ENCODE data around the gene TMA7. TPM values are rescaled to one million over a fixed set of nuclear protein-coding genes. Genes with fewer than 3 reads are reported as not detected.
A peak's percentile ranks its signal among the peaks of the same experiment; 100 is the strongest.

TMA7 gene
- total and polyA plus RNA-seq, 7 donors: 146 to 762 (median 352) TPM

DNA sequence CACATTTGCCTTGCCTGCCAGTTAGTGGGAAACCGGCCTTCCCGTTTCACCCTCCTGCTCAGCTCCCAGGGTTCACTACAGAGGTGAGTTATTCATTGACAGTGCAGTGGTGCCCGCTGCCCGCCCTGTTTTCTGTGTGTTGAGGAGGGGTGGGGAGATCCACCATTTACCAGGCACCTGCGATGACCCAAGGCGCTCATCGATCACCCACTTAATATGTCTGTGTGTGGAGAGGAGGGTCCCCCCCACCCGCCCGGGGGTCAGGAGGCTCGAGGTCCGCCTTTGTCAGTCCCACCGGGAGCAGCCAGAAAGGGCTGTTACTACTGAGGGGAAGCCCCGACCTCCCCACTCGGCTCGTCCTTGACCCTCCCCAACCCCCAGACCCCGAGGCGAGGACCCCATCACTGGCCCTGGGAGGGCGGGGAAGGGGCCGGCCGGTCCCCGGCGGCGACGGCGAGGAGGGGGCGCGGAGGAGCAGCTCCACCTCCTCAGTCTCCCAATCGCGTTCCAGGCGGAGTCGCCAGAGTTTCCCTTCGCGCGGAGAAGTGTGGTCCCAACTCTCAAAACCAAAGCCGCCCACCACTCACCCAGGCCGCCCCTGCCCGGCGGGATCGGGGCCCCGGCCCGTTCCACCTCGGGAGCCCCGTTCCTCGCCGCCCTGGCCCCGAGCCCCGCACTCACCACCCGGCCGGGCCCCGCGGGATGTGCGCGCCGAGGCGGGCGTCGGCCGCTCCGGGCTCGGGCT lies 11.3 kb upstream of the TMA7 start:
- no peak for TF ChIP-seq EP300 (IDR thresholded peaks at IDR 0.05)
- TF ChIP-seq POLR2AphosphoS5 (IDR thresholded peaks at IDR 0.05): peak; percentile 56 to 90 (median 74)
- peak; percentile 36 to 58 for TF ChIP-seq POLR2A (IDR thresholded peaks at IDR 0.05)
- no peak for TF ChIP-seq CTCF (IDR thresholded peaks at IDR 0.05)
- Histone ChIP-seq H3K4me3 (peak overlapping the region; percentile 63 to 93 (median 76)), H3K27me3 (no peaks in the 10 kb centered on the region), H3K36me3 (peaks cover 0 to 23% (median 6%) of the 10 kb centered on the region in 4 donors), H3K27ac (peak overlapping the region; percentile 92 to 96 (median 93)), H3K9me3 (no peaks in the 10 kb centered on the region), H3K4me1 (peaks cover 0 to 66% (median 62%) of the 10 kb centered on the region in 4 donors)
- peak; percentile 79 for DNase-seq
- intact Hi-C loops (cut with DNase I): loop anchor here (2.0 kb wide), 1 partner anchor 26 kb away; no protein-coding TSS in a partner anchor
- WGBS, 2 donors: 1 to 6% methylated on average over 60 of the region's 60 CpGs

DNA sequence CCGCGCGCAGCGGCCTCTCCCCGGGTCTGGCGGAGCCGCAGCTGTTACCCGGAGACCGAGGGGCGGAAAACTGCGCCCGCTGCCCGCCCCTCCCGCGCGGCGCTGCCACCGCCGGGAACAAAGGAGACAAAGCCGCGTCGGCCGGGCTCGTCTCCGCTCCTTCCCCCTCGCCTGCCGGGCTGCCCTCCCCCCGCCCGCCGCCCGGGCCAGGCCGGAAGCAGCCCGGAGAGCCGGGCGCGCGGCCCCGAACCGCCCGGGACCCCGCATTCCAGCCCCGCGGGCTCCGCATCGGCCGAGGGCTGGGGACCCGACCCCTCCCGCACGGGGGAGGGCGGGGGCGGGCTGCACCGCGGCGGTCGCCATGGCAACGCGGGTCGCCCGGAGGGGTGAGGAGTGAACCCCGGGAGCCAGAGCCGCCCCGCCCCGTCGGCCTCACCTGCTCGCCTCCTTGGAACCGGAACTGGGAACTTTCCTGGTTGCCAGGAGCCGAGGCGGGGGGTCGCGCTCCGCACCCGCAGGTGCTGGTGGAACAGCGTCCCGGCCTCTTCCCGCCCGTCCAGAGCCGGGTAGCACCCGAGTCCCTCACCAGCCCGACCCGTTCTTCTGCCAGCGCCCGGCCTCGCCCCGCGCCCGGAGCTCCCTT lies 10.6 kb upstream of the TMA7 start:
- Histone ChIP-seq H3K27me3 (no peaks in the 10 kb centered on the region), H3K4me3 (peak overlapping the region; percentile 63 to 93 (median 76)), H3K36me3 (peaks cover 0 to 19% (median 6%) of the 10 kb centered on the region in 4 donors), H3K9me3 (no peaks in the 10 kb centered on the region), H3K4me1 (peaks cover 0 to 63% (median 59%) of the 10 kb centered on the region in 4 donors), H3K27ac (peak overlapping the region; percentile 92 to 96 (median 93))
- TF ChIP-seq EP300 (IDR thresholded peaks at IDR 0.05): no peak
- TF ChIP-seq POLR2AphosphoS5 (IDR thresholded peaks at IDR 0.05): peak in 2 of 4 donors; percentile 33 to 72
- TF ChIP-seq CTCF (IDR thresholded peaks at IDR 0.05): no peak
- TF ChIP-seq POLR2A (IDR thresholded peaks at IDR 0.05): no peak
- peak; percentile 86 for DNase-seq
- 1% methylated on average over 86 of the region's 86 CpGs for WGBS, 2 donors
- intact Hi-C loops (cut with DNase I): loop anchor here (2.0 kb wide), 1 partner anchor 27 kb away; no protein-coding TSS in a partner anchor

DNA sequence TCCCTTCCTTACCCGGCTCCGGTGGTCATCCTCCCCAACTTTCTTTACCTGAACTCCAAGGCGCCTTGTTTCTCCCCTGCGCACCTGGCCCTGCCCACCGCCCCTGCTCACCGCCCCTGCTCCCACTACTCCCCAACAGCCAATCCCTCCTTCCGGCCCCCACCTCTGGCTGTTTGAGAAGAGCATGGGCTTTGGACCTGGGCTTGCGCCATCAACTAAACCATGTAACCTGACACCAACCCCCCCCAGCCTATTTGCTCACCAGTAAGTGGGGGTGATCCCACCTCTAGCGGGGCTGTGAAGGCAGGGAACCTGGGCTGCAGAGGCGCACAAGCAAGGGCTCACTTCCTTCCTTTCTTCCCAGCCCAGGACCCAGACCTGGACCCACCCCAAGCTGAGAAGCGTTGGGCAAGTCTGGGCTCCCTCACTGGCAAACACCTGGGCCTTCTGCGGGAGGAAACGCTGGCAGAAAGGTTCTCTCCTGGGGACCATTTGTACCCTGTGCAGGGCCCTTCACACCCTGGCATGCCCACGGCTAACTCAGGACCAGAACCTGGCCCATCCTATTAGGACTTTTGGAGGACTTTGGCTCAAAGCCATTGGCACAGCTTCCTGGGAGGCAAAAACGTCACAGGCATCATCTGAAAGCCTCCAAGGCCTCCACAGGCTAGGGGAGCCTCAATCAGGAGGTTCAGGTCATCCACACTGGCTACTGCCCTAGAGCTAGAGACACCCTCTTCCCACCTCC lies 9.9 kb upstream of the TMA7 start, which contains the start of gene PLXNB1:
Gene PLXNB1 (minus strand): TSS at position 127 of the 748 bp plus-strand sequence. CDS start 5,475 bp downstream, outside the sequence.
- peaks cover 0 to 19% (median 6%) of the 10 kb centered on the region in 4 donors for H3K36me3 ChIP-seq
- 6 to 18% methylated on average over 15 of the region's 15 CpGs for WGBS, 2 donors
- peak within 1 kb of the TSS; percentile 63 to 93 (median 76) for H3K4me3 ChIP-seq
- intact Hi-C loops (cut with DNase I): loop anchor here (2.0 to 10.0 kb wide), 2 partner anchors 27 to 235 kb away; no protein-coding TSS in a partner anchor
- H3K27me3 ChIP-seq: no peaks in the 10 kb centered on the region
- peak within 1 kb of the TSS; percentile 92 to 96 (median 93) for H3K27ac ChIP-seq
- H3K9me3 ChIP-seq: no peaks in the 10 kb centered on the region
- peak; percentile 95 for DNase-seq
- peak; percentile 28 to 48 (median 36) for TF ChIP-seq POLR2AphosphoS5 (IDR thresholded peaks at IDR 0.05)
- TF ChIP-seq POLR2A (IDR thresholded peaks at IDR 0.05): peak in 1 of 2 donors; percentile 26
- TF ChIP-seq EP300 (IDR thresholded peaks at IDR 0.05): no peak
- TF ChIP-seq CTCF (IDR thresholded peaks at IDR 0.05): no peak
- H3K4me1 ChIP-seq: peaks cover 0 to 63% (median 55%) of the 10 kb centered on the region in 4 donors

DNA sequence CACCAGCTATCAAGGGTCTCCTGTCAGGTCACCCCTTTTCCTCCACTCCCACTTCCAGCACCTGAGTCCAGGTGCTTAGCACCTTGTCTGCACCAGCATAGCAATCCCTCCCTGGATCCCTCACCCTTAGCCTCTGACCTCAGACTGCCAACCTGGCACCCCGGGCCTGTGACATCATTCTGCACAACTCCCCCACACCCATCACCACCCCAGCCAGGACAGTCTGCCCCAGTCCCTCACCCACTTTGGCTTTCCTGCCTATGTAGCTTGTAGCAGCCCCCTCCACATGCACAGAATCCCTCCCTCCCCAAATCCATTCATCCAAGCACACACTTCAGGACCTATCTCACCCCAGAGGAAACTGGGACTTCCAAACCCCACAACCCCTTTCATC lies 9.4 kb upstream of the TMA7 start:
- Histone ChIP-seq H3K36me3 (peaks cover 0 to 19% (median 6%) of the 10 kb centered on the region in 4 donors), H3K4me3 (no peak overlapping the region), H3K4me1 (peaks cover 0 to 63% (median 52%) of the 10 kb centered on the region in 4 donors), H3K27me3 (no peaks in the 10 kb centered on the region), H3K27ac (peak overlapping the region; percentile 92 to 96 (median 93)), H3K9me3 (no peaks in the 10 kb centered on the region)
- intact Hi-C loops (cut with DNase I): loop anchor here (10.0 kb wide), 1 partner anchor 236 kb away; no protein-coding TSS in a partner anchor
- no peak for TF ChIP-seq CTCF (IDR thresholded peaks at IDR 0.05)
- no peak for TF ChIP-seq POLR2A (IDR thresholded peaks at IDR 0.05)
- TF ChIP-seq EP300 (IDR thresholded peaks at IDR 0.05): no peak
- no peak for TF ChIP-seq POLR2AphosphoS5 (IDR thresholded peaks at IDR 0.05)
- DNase-seq: peak; percentile 62
- WGBS, 2 donors: 41 to 79% methylated on average over 1 of the region's 1 CpG

All from sigmoid colon (tissue), 7 donors.